ENCODE results near the gene FADS6. TPM values are rescaled to one million over a fixed set of nuclear protein-coding genes. Genes with fewer than 3 reads are reported as not detected.

Gene FADS6
- total RNA-seq, 1 experiment from 2014 or later: not detected

DNA sequence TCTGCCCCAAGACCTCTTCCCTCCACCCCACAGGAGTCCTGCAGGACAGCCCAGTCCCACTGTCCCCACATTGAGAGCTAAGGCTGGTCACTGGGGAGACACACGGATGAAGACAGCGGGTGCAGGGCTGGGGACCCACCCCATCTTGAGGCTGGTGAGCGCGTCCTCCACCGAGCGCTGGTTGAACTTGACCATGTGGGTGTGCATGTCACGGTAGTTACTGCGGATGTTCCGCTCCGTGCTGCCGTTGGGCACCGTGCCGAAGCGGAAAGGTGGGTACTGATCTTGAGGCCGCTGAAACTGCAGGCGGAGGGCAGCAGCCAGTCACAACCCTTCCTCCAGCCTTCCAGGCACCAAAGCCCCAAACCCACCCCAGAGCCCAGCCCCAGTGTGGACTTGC is 46.8 kb downstream of the FADS6 start:
- H3K36me3 Mint-ChIP-seq (ENCODE audit: insufficient read depth, unreplicated experiment): peaks cover 5% of the 10 kb centered on the region

DNA sequence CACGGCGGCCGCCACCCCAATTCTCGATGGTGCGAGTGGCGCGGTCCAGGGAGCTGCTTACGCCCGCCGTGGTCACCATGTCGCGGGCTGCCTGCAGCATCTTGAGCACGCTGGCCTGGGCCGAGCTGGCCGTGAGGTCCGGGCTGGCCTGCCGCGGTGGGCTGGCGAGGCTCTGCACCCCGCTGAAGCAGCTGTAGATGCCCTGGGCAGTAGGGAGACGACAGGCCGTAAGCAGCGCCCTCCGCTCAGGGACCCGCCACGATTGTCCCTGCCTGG is 50.1 kb downstream of the FADS6 start:
- Mint-ChIP-seq H3K4me1 (ENCODE audit: low read depth, unreplicated experiment) (no peaks in the 10 kb centered on the region), H3K4me3 (ENCODE audit: low read depth, unreplicated experiment) (no peak overlapping the region), H3K27ac (ENCODE audit: unreplicated experiment) (no peak overlapping the region), H3K27me3 (ENCODE audit: unreplicated experiment) (peaks cover 21% of the 10 kb centered on the region), H3K36me3 (ENCODE audit: insufficient read depth, unreplicated experiment) (peaks cover 11% of the 10 kb centered on the region), H3K9me3 (ENCODE audit: low read depth, unreplicated experiment) (no peaks in the 10 kb centered on the region)
- no TSS peak for BruUV-seq (replicated peaks)
- intact Hi-C loops (cut with micrococcal nuclease; ENCODE audit: unreplicated experiment): no loop called here
- TF ChIP-seq, protein P1, sequence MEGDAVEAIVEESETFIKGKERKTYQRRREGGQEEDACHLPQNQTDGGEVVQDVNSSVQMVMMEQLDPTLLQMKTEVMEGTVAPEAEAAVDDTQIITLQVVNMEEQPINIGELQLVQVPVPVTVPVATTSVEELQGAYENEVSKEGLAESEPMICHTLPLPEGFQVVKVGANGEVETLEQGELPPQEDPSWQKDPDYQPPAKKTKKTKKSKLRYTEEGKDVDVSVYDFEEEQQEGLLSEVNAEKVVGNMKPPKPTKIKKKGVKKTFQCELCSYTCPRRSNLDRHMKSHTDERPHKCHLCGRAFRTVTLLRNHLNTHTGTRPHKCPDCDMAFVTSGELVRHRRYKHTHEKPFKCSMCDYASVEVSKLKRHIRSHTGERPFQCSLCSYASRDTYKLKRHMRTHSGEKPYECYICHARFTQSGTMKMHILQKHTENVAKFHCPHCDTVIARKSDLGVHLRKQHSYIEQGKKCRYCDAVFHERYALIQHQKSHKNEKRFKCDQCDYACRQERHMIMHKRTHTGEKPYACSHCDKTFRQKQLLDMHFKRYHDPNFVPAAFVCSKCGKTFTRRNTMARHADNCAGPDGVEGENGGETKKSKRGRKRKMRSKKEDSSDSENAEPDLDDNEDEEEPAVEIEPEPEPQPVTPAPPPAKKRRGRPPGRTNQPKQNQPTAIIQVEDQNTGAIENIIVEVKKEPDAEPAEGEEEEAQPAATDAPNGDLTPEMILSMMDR (IDR thresholded peaks at IDR 0.05; ENCODE audit: unreplicated experiment): no peak
- CTCF ChIA-PET: interaction anchor here (0.6 to 1.7 kb wide), 6 partner anchors 20 to 188 kb away, joined by 3 to 9 read pairs (median 4); partner anchors contain the start of gene FDXR
- DNase-seq: no peak

More for the DNA sequence above, 46.8 kb downstream of the FADS6 start:
- Mint-ChIP-seq H3K9me3 (ENCODE audit: low read depth, unreplicated experiment) (no peaks in the 10 kb centered on the region), H3K4me1 (ENCODE audit: low read depth, unreplicated experiment) (no peaks in the 10 kb centered on the region), H3K27me3 (ENCODE audit: unreplicated experiment) (peaks cover 42% of the 10 kb centered on the region), H3K27ac (ENCODE audit: unreplicated experiment) (no peak overlapping the region), H3K4me3 (ENCODE audit: low read depth, unreplicated experiment) (no peak overlapping the region)
- no peak for DNase-seq
- no TSS peak for BruUV-seq (replicated peaks)
- CTCF ChIA-PET: interaction anchor here (1.2 kb wide), 1 partner anchor 87 kb away, joined by 6 read pairs; no protein-coding TSS in a partner anchor
- TF ChIP-seq, protein P1 (IDR thresholded peaks at IDR 0.05; ENCODE audit: unreplicated experiment): no peak
- intact Hi-C loops (cut with micrococcal nuclease; ENCODE audit: unreplicated experiment): no loop called here

DNA sequence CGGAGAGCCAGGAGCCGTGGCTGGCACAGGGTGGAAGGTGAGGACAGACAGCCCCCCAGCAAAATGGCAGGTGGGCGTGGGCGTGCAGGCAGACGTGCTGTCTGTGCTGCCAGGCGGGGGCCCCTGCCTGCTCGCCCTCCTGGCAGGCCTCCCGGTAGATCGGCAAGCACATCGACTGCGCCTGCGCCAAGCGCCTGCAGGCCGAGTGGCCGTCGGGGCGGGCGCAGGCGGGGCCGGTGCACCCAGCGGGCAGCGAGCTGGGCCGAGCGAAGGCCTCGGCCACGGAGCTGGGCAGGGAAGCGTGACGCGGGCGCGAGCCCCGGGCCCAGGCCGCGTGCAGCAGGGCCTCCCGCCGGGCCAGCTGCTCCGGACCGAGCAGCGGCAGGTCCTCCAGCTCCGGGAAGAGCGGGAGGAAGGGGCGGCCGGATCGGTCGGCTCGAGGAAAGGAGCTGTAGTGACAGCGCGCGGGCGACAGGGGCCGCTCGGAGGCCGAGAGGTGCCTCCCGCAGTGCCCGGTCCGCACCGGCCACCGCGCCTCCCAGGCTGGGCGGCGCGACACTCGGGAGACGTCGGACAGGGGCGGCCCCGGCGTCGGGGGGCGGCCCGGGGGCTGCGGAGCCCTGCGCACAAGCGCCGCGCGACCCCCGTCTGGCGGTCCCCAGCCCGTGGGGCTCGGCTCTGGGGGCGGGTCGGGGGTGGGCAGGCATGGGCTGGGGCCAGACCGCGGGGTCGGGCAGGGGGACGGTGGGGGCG is 50.7 kb downstream of the FADS6 start:
- Mint-ChIP-seq H3K27ac (ENCODE audit: unreplicated experiment) (no peak overlapping the region), H3K4me1 (ENCODE audit: low read depth, unreplicated experiment) (no peaks in the 10 kb centered on the region), H3K9me3 (ENCODE audit: low read depth, unreplicated experiment) (no peaks in the 10 kb centered on the region), H3K36me3 (ENCODE audit: insufficient read depth, unreplicated experiment) (peaks cover 16% of the 10 kb centered on the region), H3K4me3 (ENCODE audit: low read depth, unreplicated experiment) (peak overlapping the region; percentile 49), H3K27me3 (ENCODE audit: unreplicated experiment) (peaks cover 16% of the 10 kb centered on the region)
- DNase-seq: peak; percentile 77
- TF ChIP-seq, protein P1 (IDR thresholded peaks at IDR 0.05; ENCODE audit: unreplicated experiment): peak; percentile 66
- intact Hi-C loops (cut with micrococcal nuclease; ENCODE audit: unreplicated experiment): no loop called here
- CTCF ChIA-PET: interaction anchor here (0.6 to 1.7 kb wide), 9 partner anchors 13 to 188 kb away, joined by 3 to 9 read pairs (median 3); partner anchors contain the start of gene FDXR
- BruUV-seq (replicated peaks): no TSS peak

DNA sequence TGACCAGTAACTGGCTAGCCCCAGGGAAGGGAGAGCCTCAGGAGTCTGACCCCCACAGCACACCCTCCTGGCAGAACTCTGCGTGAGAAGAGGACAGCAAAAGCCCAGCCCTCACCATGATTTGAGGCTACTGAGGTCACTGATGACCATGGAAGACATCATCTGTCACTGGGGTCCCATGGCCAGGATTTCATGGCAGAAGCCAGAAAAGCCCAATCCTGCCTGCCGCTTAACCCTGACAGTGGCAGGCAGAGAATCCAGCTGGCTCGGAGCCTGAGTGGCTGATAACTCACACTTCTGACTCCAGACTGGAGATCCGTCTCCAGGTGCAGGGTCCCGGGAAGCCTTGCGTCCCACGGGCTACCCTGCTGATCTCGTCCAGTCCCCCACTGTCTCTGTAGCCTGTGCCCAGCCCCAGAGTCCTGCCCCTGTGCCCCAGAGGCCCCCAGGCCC is 51.3 kb downstream of the FADS6 start:
- H3K27ac Mint-ChIP-seq (ENCODE audit: unreplicated experiment): no peak overlapping the region
- H3K9me3 Mint-ChIP-seq (ENCODE audit: low read depth, unreplicated experiment): no peaks in the 10 kb centered on the region
- no TSS peak for BruUV-seq (replicated peaks)
- peaks cover 14% of the 10 kb centered on the region for H3K27me3 Mint-ChIP-seq (ENCODE audit: unreplicated experiment)
- H3K4me1 Mint-ChIP-seq (ENCODE audit: low read depth, unreplicated experiment): no peaks in the 10 kb centered on the region
- CTCF ChIA-PET: interaction anchor here (0.6 to 1.2 kb wide), 5 partner anchors 14 to 115 kb away, joined by 3 to 7 read pairs (median 3); no protein-coding TSS in a partner anchor
- intact Hi-C loops (cut with micrococcal nuclease; ENCODE audit: unreplicated experiment): no loop called here
- peaks cover 16% of the 10 kb centered on the region for H3K36me3 Mint-ChIP-seq (ENCODE audit: insufficient read depth, unreplicated experiment)
- H3K4me3 Mint-ChIP-seq (ENCODE audit: low read depth, unreplicated experiment): peak overlapping the region; percentile 49
- TF ChIP-seq, protein P1 (IDR thresholded peaks at IDR 0.05; ENCODE audit: unreplicated experiment): no peak
- DNase-seq: no peak

All from Calu3 (cell line).